ENCODE measurements around the gene SLX9. TPM values are rescaled to one million over a fixed set of nuclear protein-coding genes. Genes with fewer than 3 reads are reported as not detected.

Gene SLX9
- total RNA-seq, 1 donor, result 14.3 TPM

DNA sequence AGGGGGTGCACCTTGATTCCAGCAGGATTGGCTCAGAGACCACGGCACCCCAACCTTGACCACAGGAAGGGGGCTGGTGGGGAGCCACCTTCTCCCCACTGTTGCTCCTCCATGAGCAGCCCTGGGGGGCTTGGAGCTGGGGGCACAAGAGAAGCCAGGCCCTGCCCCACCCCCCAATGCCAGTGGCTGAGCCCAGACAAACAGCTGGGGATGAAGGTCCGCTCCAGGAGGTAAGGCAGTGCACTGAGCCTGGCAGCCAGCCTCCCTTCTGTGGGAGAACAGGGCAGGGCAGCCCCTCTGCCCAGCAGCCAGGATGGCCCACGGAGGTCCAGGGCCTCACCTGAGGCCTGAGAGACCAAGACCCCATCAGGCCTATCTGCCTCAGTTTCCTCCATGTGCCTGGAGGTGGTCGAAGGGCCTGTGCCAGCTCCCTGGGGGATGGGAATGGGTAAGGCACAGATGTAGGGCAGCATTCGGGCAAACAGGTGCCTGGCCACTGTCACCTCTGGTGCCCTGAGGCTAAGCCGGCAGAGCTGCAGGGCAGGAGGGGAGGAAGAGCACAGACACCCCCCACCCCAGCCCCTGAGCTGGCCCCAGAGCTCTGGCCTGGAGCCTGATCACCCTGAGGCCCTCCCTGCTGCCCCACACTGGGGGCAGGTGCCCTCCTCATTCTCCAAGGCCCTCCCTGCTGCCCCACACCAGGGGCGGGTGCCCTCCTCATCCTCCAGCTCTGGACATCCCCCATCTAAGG lies 26.2 kb upstream of the SLX9 start:
- DNase-seq (ENCODE audit: low read depth in 2 of 3, low spot score in 2 of 3), result no peak

DNA sequence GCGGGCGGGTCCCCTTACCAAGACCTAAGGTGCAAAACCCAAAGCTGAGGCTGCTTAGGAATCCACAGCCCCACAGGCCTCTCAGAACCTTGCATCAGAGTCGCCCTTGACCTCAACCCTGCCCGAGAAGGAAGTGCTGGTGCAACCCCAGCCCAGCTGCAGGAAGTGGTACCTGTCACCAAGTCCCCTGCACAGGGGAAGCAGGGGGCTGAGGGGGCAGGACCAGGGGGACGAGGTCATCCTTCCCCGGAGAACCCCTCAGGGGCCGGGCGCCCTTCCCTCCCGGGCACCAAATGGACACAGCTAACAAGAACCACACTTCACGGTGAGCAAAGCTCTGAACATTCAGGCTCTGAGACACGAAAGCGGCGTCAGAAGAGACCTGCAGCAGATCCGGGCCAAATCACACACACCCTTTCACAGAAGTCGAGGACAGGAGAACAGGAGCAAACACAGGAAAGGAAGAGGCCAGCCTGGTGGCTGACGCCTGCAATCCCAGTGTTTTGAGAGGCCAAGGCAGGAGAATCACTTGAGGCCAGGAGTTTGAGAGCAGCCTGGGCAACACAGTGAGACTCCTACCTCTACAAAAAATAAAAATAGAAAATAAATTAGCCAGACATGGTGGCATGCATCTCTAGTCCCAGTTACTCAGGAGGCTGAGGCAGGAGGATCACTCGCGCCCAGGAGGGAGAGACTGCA lies 25.5 kb upstream of the SLX9 start:
- peak in 2 of 3 donors; percentile 57 to 62 for DNase-seq (ENCODE audit: low read depth in 2 of 3, low spot score in 2 of 3)

GRCh38 chr21:44916965-44917364 lies 22.9 kb upstream of the SLX9 start:
- no peak for DNase-seq (ENCODE audit: low read depth in 2 of 3, low spot score in 2 of 3)

- no peak for DNase-seq (ENCODE audit: low read depth in 2 of 3, low spot score in 2 of 3)
These were observed 22.3 kb upstream of the SLX9 start for GRCh38 chr21:44917446-44918106.

GRCh38 chr21:44918107-44918470 lies 21.7 kb upstream of the SLX9 start:
- no peak for DNase-seq (ENCODE audit: low read depth in 2 of 3, low spot score in 2 of 3)

- DNase-seq (ENCODE audit: low read depth in 2 of 3, low spot score in 2 of 3), result no peak
These were observed 21.2 kb upstream of the SLX9 start for GRCh38 chr21:44918581-44919033.

DNA sequence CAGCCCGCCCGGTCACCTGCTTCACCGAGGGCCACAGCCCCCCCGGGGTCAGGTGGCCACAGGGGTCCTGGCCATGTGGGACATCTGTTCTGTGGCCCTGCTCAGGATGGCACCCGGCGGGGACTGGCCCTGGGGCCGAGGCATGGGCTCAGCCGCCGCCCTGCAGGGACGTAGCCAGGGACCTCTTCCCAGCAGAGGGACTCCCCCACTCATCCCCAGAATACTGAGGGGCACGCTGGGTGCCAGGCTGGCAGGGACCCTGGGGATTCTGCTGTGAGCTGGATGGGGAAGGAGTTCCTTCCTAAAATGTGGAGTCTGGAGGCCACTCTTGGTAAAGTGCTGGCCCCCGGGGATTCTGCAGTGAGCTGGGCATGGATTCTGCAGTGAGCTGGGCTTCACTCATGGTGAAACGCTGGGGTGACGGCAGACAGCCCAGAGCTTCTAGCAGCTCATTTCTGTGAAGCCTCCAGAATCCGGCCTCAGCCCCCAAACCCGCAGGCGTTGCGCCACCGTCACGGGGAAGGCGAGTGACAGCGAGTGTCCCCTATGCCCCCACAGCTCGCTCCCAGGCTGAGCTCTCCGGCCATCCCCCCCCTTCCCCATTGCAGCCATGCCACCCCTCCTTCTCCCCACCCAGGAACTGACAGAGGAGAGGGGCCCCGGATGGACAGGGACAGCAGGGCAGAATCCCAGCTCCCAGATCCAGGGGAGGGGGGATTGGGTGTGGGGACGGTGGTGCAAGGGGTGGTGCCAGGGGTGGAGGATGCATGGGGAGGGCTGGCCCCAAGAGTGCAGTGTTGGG lies 20.5 kb upstream of the SLX9 start:
- DNase-seq (ENCODE audit: low read depth in 2 of 3, low spot score in 2 of 3), result no peak

DNA sequence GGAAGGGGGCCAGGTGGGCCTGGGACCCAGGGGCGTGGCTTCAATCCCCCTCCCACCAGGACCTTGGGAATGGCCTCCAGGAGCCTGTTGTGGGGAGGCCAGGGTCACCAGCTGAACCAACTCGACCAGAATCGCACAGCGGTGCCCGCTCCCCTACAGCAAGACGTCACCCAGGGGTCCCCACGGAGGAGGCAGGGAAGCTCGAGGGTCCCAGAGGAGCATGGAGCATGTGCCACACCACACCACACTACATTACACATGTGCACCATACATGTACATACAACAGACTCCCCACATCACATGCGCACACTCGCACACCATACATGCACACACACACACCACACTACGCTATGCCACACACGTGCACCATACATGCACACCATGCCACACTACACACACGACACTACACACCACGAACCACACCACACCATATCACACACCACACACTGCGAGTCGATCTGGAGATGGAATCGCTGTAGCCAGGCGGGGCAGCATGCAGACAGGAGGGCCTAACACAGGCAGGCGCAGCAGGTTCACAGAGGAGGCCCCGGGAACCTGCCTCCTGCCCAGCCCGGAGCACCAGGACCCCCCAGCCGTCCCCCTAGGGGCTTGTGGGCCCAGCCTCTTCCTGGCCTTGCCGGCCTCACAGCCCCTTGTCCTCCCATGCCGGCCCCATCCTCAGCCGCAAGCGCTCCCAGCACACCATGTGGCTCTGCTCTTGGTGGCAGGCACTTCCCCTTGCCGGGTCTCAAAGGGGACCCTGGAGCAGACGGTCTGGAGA lies 19.7 kb upstream of the SLX9 start:
- DNase-seq (ENCODE audit: low read depth in 2 of 3, low spot score in 2 of 3), result no peak

DNA sequence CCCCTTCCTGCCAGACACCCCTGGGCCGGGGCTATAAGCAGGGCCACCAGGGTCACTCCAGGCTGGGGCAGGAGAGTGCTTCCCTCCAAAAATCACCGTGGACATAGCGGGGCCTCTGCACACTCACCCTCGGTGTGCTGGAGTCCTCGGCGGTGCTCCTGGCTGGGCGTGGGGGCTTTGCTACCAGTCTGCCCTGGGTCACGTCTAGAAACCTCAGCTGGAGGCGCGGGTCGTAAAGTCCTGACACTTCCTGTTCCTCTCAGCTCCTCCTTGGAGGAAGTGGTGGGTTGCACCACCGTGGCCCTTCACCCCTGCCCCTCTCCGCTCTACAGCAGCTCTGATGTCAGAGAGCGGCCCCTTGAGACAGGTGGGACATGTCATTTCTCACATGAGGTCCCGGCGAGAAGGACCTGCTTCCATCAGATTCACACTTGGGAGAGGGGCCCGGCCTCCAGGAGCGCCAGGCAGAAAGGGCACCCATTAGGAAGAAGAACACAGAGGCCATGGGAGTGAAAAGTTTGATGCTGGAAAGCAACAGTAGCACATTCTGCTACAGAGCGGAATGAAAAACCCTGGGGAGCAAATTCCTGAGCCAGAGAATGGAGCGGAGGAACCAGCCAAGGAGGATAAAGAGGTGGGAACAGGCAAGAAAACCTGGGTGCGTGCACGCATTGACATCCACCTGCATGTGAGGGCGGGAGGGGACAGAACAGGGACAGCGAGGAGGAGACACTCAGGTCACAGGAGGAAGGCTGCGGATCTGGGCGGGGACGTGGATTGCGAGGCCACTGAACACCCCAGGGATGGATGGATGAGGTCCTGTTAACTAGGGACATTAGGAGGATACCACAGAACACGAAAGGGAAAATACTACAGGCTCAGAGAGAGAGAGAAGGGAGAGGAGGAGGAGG lies 18.9 kb upstream of the SLX9 start, which contains the start of gene ITGB2:
TSS of gene ITGB2 (minus strand) at position 206 of the 911 bp plus-strand sequence. CDS start 10,117 bp downstream, outside the sequence.
- DNase-seq (ENCODE audit: low read depth in 2 of 3, low spot score in 2 of 3), result peak in 1 of 3 donors; percentile 73

DNA sequence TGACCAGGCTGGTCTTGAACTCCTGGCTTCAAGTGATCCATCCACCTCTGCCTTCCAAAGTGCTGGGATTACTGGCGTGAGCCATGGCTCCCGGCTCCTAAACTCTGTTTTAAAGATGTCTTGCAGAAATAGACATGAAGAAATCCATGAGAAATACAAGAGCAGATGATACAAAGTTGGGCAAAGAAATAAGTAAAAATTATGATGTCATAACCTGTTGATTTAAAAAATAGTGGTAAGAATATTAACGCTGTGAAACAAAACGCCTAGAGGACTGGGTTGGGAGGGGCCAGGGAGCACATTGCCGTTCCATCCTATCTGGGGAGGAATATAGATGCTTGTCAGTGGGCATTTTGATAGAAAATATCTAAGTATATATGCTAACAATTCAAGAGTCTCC lies 17.9 kb upstream of the SLX9 start:
- no peak for DNase-seq (ENCODE audit: low read depth in 2 of 3, low spot score in 2 of 3)

DNA sequence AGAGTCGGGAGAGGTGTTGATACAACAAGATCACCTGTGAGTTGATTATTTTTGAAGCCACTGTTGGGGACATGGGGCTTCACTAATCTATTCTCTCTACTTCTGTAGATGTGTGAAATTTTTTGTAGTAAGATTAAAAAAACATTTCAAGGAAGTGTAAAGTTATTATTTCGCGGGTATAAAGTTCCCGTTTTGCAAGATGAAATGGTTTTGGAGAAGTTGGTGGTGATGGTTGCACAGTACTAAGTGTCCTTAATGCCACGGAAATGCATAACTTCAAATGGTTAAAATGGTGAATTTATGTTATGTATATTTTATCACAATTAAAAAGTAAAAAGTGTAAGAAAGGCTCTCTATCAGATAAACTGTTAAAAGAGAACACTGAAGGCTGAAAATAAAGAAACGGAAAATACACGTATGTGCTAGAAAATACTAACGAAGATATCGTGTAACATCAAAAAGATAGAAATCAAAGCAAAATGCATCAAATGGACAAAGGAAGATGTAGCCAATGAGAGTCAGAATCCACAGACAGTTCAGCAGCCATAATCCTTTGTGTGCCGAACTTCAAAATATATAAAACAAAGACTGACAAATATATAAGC lies 16.2 kb upstream of the SLX9 start:
- peak in 1 of 3 donors; percentile 58 for DNase-seq (ENCODE audit: low read depth in 2 of 3, low spot score in 2 of 3)

GRCh38 chr21:44924606-44925377 lies 15.0 kb upstream of the SLX9 start:
- DNase-seq (ENCODE audit: low read depth in 2 of 3, low spot score in 2 of 3), result peak in 2 of 3 donors; percentile 78 to 86

GRCh38 chr21:44925378-44925755 lies 14.5 kb upstream of the SLX9 start:
- no peak for DNase-seq (ENCODE audit: low read depth in 2 of 3, low spot score in 2 of 3)

GRCh38 chr21:44926331-44927101 lies 13.3 kb upstream of the SLX9 start:
- DNase-seq (ENCODE audit: low read depth in 2 of 3, low spot score in 2 of 3), result peak in 1 of 3 donors; percentile 47

DNA sequence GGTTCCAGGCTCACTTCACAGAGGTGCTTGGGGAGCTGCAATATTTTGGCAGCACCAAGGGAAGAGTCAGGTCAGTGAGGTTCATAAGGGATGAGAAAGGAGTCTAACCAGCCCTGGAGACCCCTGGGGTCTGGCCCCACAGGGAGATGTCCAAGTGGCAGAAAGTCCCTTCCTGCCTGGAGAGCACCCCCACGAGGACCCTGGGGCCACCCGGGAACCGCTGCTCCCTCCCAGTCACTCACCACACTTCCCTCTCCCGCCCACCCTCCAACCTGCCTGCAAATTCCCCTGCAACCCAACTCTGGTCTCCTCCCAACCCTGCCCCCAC lies 12.6 kb upstream of the SLX9 start:
- no peak for DNase-seq (ENCODE audit: low read depth in 2 of 3, low spot score in 2 of 3)

DNA sequence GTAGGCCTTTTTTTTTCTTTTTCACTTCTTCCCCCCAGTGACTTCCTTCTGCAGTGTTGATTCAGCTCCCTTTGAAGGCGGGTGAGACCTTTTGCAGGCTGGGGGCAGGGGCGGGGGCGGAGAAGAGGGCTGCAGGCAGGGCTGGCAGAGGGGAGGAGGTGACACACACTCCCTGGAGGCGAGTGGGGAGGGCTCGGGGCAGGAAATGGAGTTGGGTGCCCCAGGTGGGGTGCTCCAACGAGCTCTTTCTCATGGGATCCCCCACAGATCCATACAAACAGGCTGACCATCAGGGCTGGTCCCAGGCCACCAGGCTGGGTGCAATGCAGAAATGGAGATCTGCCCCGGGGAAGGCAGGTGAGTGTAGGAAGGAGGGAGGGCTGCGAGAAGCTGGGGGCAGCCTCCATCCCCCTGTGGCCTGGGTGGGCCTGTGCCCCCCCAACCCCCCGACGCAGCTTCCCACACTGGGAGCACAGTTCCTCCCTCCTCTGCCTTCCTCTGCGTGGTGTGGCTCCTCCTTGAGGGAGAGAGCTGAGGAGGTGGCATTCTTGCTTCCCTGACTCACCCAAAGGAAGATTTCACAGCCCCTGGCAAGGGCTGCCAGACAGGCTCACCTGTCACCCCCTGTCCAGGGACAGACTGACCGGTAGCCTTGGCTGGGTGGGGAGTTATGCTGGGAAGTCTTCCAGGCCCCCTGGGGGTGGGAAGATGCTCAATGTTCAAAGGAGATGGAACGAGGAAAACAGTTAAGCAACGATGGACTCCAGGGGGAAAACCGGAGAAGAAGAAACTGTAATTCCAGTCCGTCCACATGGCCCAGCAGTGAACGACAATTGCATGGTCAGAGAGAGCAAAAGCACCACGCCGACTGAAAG lies 12.0 kb upstream of the SLX9 start:
- DNase-seq (ENCODE audit: low read depth in 2 of 3, low spot score in 2 of 3), result peak; percentile 52 to 76 (median 76)

Data from hematopoietic multipotent progenitor cell (in vitro differentiated cells).